H1 (cell line): ENCODE results near the gene RHOBTB3. TPM values are rescaled to one million over a fixed set of nuclear protein-coding genes. Genes with fewer than 3 reads are reported as not detected.

Experiments
- BACH1 ChIP-seq: IDR thresholded peaks from 2 replicates; pipeline ENCODE4 v1.6.1; 2012; ENCODE audit warnings: low read length, improper control_type of control experiment
- CREB1 ChIP-seq: IDR thresholded peaks from 2 replicates; pipeline ENCODE4 v1.6.1; 2012; ENCODE audit warnings: inconsistent platforms
- CTBP2 ChIP-seq: IDR thresholded peaks from 2 replicates; pipeline ENCODE4 v1.7.0; 2011; ENCODE audit warnings: borderline replicate concordance, mild to moderate bottlenecking, moderate library complexity, mixed read lengths, low read length; ENCODE audit not compliant: insufficient read depth, insufficient read length
- HDAC6 ChIP-seq: IDR thresholded peaks from one replicate; pipeline ENCODE4 v1.7.1; 2012; ENCODE audit warnings: low read depth, mild to moderate bottlenecking, inconsistent platforms, low read length, moderate library complexity
- JUN ChIP-seq: IDR thresholded peaks from 2 replicates; pipeline ENCODE4 v1.6.1; 2011; ENCODE audit warnings: low read depth, mild to moderate bottlenecking, improper control_type of control experiment, low read length
- NANOG ChIP-seq: IDR thresholded peaks from 2 replicates; pipeline ENCODE4 v1.6.1; 2011; ENCODE audit warnings: low read length, low read depth, mild to moderate bottlenecking, inconsistent platforms; ENCODE audit not compliant: insufficient read depth, poor library complexity, severe bottlenecking
- RXRA ChIP-seq: IDR thresholded peaks from 2 replicates; pipeline ENCODE4 v1.6.1; 2011; ENCODE audit warnings: low read depth, mild to moderate bottlenecking, low read length, moderate library complexity; ENCODE audit not compliant: insufficient read depth
- SIN3A ChIP-seq, 2 experiments: IDR thresholded peaks in 1 of 2; conservative IDR thresholded peaks in 1 of 2; 2 replicates each; pipeline ENCODE4 v1.6.1; 2011 to 2012; ENCODE audit warnings: low read length in 2 of 2, improper control_type of control experiment in 1 of 2, low read depth in 1 of 2, mild to moderate bottlenecking in 1 of 2
- TAF7 ChIP-seq: optimal IDR thresholded peaks from 2 replicates; pipeline ENCODE3; 2011; ENCODE audit warnings: low read depth, mild to moderate bottlenecking, inconsistent platforms, low read length, moderate library complexity, borderline replicate concordance
- YY1 ChIP-seq: IDR thresholded peaks from 2 replicates; pipeline ENCODE4 v1.6.1; 2011; ENCODE audit warnings: low read depth, mild to moderate bottlenecking, low read length
- polyA plus RNA-seq, 7 experiments: library from polyadenylated mRNA; depleted of rRNA in 3 of 7; stranded (reverse) in 5 of 7; unstranded in 2 of 7; fragments of >200 nt in 5 of 7; fragments of 200-250 nt in 2 of 7; gene quantifications; 1 replicate in 5 of 7; 2 replicates in 1 of 7; 4 replicates in 1 of 7; pipeline versions ENCODE4 v1.2.1 to v1.2.3, GENCODE V29; 2011 to 2013; ENCODE audit warnings: missing spikeins in 2 of 7, mixed read lengths in 2 of 7
- total RNA-seq: library from RNA; stranded (reverse); fragmentation: NEBNext Ultra II Directional; extraction: Animal tissue kit (Norgen Biotek cat#: 25700); gene quantifications from 2 replicates; pipeline ENCODE4 v1.2.1, GENCODE V29; 2021
- TF ChIP-seq, protein P1 (sequence below): IDR thresholded peaks from 2 replicates; pipeline ENCODE4 v1.6.1; 2012; ENCODE audit warnings: low read length, inconsistent platforms

RHOBTB3 gene
- total and polyA plus RNA-seq, 2 of the 8 experiments (the other 6 are each of a cell fraction or from before 2014, with no cell fraction given): 8.2 to 17.5 TPM

DNA sequence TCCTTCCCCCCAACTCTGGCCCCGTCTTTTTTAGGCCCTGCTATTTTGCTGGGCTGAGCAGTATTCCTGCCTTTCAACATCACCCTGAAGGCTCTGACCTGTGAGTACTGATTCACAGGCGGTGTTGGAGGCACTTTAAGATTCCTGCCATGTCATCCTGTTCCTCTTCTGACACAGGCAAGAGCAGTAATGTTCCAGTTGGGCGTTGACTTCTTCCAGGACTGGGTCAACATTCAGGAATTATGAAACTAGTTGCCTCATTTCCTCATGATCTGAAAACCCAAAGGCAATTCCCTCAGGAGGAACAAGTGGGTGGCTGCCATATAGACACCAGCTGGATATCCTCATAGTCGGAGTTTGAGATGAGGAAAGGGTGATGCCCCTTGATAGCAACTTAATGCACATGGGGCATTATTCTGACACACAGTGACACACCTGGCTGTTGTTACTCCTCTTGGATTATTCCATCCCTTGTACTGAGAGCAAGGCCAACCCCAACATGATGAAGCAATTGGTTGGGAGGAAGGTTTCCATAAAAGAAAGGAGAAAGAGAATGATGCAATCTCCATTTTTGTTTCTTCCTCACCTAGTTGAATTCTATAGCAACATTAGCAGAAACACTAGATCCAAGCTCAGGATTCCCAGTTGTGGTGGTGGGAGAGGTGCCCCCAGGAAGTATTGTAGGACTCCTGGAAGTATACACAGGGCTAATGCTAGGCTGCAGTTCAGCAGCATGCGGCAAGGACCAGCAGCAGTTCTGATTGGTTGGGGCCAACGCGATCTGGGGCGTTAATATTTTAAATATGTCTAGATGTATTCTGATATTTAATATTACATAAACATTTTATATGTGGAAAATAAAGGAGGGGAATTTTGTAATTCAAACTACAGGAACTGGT, 111.0 kb downstream of the RHOBTB3 start (continued):
- no peak for TF ChIP-seq JUN
- TF ChIP-seq SIN3A (conservative IDR thresholded peaks at IDR 0.05 in 1 of 2, IDR thresholded peaks at IDR 0.05 in 1 of 2; ENCODE audit: low read depth in 1 of 2, low read length in 2 of 2): no peak
- no peak for TF ChIP-seq YY1
- no peak for TF ChIP-seq CTBP2
- TF ChIP-seq RXRA: no peak
- no peak for TF ChIP-seq CREB1
- TF ChIP-seq, protein P1, sequence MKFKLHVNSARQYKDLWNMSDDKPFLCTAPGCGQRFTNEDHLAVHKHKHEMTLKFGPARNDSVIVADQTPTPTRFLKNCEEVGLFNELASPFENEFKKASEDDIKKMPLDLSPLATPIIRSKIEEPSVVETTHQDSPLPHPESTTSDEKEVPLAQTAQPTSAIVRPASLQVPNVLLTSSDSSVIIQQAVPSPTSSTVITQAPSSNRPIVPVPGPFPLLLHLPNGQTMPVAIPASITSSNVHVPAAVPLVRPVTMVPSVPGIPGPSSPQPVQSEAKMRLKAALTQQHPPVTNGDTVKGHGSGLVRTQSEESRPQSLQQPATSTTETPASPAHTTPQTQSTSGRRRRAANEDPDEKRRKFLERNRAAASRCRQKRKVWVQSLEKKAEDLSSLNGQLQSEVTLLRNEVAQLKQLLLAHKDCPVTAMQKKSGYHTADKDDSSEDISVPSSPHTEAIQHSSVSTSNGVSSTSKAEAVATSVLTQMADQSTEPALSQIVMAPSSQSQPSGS: no peak
- no peak for TF ChIP-seq HDAC6
- TF ChIP-seq BACH1: no peak
- no peak for TF ChIP-seq TAF7
- no peak for TF ChIP-seq NANOG
